GM19193 (cell line): ENCODE results near the gene MATN4.

Experiments used
- POLR2A ChIP-seq: IDR thresholded peaks from 4 replicates; pipeline ENCODE4 v1.6.1; 2011; ENCODE audit not compliant: insufficient read depth, insufficient read length; ENCODE audit errors: extremely low read depth

The MATN4 gene

DNA sequence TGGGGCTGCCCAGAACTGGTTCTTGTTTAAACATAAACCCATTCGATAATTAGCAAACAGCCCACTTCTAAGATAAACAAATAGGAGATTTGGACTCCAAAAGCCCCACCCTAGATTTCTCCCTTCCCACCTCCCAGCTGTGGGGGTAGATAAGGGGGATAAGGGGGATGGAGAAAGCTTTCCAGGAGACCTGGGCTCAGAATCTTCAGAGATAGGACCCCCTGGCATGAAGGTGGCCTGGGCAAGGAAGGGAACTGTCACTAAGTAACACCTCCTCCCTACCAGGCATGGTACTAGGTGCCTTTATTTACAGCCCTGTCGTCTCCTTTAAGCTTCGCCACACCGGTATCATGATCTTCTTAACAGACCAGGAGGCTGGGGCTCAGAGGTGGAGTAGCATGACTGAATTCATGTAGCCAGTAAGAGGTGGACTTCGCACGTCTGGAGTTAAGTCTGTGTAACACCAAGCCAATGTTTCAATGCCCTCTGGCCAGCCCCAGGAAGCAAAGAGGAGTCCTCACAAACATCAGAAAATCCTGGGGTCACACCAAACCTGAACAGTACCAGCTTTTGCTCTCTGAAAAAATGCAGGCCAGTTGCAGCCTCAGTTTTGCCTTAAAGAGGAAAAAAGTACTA is 35.6 kb upstream of the MATN4 start:
- no peak for TF ChIP-seq POLR2A

GRCh38 chr20:45342855-45343531 is 34.9 kb upstream of the MATN4 start:
- no peak for TF ChIP-seq POLR2A

- TF ChIP-seq POLR2A: no peak
These were observed 34.1 kb upstream of the MATN4 start for GRCh38 chr20:45341939-45342854.

GRCh38 chr20:45341579-45341938 is 33.5 kb upstream of the MATN4 start:
- no peak for TF ChIP-seq POLR2A

- no peak for TF ChIP-seq POLR2A
These were observed 32.9 kb upstream of the MATN4 start for GRCh38 chr20:45340951-45341350.

- no peak for TF ChIP-seq POLR2A
These were observed 32.2 kb upstream of the MATN4 start for GRCh38 chr20:45340236-45340847.

GRCh38 chr20:45339799-45340198 is 31.7 kb upstream of the MATN4 start:
- TF ChIP-seq POLR2A: no peak

DNA sequence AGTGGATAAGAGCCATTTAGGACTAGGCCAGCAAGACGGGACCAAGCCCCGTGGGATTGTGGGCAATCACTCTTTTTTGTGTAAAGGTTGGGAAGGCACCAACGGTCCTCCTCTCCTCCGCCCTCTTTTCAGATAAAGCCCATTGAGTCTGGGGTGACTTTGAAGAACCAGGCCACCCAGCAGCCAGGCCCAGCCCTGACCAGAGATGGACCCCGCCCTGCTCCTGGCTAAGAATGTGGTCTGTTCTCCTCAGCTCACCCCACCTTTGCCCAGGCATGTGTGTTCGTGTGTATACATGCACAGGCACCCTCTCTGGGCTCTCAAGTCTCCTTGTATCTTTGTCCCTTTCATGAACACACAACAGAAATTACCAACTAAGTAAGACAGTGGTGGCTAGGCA is 31.0 kb upstream of the MATN4 start:
- TF ChIP-seq POLR2A: no peak

DNA sequence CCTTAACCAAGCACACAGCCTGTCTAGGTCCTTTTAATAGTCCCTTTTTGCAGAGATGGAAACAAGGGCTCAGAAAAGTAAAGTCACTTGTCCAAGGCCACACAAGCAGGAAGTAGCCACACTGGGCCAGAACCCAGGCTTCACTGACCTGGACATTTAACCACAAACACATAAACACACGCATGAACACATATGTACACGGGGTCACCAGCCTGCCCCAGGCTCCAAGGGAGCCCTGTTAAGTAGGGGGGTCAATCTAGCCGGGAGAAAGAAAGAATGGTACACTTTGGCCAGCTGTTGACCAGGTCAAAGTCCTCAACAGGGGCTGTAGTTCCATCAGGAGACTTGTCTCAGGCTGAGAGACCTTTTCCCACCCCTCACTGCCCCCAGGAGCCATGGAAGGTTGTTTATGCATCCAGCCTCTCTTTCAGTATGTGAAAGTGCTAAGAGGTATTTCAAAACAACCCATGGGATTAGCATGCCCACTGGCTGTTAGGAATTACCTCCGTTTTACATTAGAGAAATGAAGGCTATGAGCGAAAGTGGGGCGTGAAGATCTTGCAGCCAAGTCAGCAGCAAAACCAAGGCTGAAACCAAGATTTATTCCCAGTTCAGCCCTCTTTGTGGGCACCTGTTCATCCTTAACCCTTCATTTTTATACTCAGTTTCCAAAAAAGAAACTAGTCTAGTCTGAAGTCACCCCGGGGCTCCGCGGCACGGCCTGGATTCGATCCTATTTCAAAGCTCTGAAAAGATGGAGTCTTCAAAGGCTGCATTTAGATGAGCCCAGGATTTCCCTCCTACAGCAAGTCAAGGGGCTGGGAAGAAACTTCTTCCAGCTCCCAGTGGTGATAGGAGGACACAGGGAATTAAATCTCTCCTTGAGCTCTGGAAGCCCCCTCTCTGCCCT is 30.3 kb upstream of the MATN4 start:
- TF ChIP-seq POLR2A: no peak

GRCh38 chr20:45337367-45338120 is 29.4 kb upstream of the MATN4 start:
- no peak for TF ChIP-seq POLR2A

- TF ChIP-seq POLR2A: no peak
These were observed 28.6 kb upstream of the MATN4 start for GRCh38 chr20:45336530-45337366.

- no peak for TF ChIP-seq POLR2A
These were observed 22.4 kb upstream of the MATN4 start for GRCh38 chr20:45330476-45330875.
